ENCODE data around the gene CPT1C. TPM values are rescaled to one million over a fixed set of nuclear protein-coding genes. Genes with fewer than 3 reads are reported as not detected.

CPT1C gene
- total RNA-seq, 2 experiments from 2014 or later: 0.86 to 0.95 TPM

DNA sequence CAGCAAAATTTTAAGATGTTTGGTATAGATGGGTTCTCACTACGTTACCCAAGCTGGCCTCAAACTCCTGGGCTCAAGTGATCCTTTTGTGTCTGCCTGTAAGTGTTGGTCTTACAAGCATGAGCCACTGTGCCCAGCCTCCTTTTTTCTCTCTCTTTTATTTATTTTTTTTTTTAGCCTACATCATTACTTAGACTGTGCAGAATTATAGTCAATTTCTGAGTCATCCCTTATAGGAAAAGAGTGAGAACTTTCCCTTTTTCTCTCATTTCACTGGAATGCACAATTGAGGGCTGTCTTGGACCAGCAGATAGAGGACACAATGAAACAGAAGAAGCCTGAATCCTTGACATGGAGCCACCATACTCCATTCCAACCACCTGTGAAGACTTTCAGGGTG is 58.9 kb downstream of the CPT1C start:
- CTCF ChIA-PET (ENCODE audit: unreplicated experiment): no interaction called here

DNA sequence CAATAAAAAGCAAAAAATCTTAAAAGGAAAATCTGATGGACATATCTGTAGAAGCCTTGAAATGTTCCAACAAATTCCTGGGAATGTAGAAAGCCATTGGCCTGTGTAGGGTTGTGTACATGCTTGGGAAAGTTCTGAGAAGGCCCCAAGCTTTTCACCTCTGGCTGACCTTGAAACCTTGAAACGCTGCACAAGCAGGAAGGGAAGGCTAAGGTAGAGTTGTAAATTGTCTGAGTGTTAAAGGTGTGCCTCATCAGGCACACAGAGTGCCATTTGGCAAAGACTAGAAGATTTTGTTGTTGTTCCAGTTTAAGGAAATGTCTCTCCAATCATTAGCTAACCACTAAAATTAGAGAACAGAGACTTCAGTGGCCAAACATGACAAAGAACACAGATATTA is 61.8 kb downstream of the CPT1C start:
- Histone ChIP-seq H3K9me2 (ENCODE audit: insufficient read depth, low read length) (no peaks in the 10 kb centered on the region), H3K9me3 (ENCODE audit: low read length) (peaks cover 15% of the 10 kb centered on the region; the same call in 1 of the 2 replicates), H3K79me2 (ENCODE audit: insufficient read depth, low read depth, low read length) (no peaks in the 10 kb centered on the region), H3K4me2 (ENCODE audit: low read length) (no peak overlapping the region), H2AFZ (ENCODE audit: low read length) (no peak overlapping the region), H3K36me3 (ENCODE audit: insufficient read depth, low read length) (no peaks in the 10 kb centered on the region), H3K4me3 (ENCODE audit: low read depth, low read length, poor library complexity, severe bottlenecking) (no peak overlapping the region), H4K20me1 (ENCODE audit: insufficient read depth, low read length) (no peaks in the 10 kb centered on the region), H3K27ac (ENCODE audit: low read depth, low read length, poor library complexity, severe bottlenecking) (no peak overlapping the region), H3K4me1 (ENCODE audit: insufficient read depth, low read length, poor library complexity, severe bottlenecking) (no peaks in the 10 kb centered on the region)
- DNase-seq (ENCODE audit: low spot score): no peak
- ChIA-PET POLR2A (interaction anchor here (0.7 to 0.8 kb wide), 2 partner anchors 36 to 352 kb away, joined by 3 read pairs; no protein-coding TSS in a partner anchor), CTCF (ENCODE audit: unreplicated experiment) (no interaction called here)
- intact Hi-C loops (cut with micrococcal nuclease; ENCODE audit: unreplicated experiment): no loop called here
- no peak for TF ChIP-seq EZH2phosphoT487 (IDR thresholded peaks at IDR 0.05; ENCODE audit: borderline replicate concordance, low read depth, low read length)
- TF ChIP-seq, protein P1, sequence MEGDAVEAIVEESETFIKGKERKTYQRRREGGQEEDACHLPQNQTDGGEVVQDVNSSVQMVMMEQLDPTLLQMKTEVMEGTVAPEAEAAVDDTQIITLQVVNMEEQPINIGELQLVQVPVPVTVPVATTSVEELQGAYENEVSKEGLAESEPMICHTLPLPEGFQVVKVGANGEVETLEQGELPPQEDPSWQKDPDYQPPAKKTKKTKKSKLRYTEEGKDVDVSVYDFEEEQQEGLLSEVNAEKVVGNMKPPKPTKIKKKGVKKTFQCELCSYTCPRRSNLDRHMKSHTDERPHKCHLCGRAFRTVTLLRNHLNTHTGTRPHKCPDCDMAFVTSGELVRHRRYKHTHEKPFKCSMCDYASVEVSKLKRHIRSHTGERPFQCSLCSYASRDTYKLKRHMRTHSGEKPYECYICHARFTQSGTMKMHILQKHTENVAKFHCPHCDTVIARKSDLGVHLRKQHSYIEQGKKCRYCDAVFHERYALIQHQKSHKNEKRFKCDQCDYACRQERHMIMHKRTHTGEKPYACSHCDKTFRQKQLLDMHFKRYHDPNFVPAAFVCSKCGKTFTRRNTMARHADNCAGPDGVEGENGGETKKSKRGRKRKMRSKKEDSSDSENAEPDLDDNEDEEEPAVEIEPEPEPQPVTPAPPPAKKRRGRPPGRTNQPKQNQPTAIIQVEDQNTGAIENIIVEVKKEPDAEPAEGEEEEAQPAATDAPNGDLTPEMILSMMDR (conservative IDR thresholded peaks at IDR 0.05; ENCODE audit: low read length): no peak
- no TSS peak for BruUV-seq (replicated peaks)

More for the DNA sequence above, 58.9 kb downstream of the CPT1C start:
- no TSS peak for BruUV-seq (replicated peaks)
- Histone ChIP-seq H4K20me1 (ENCODE audit: insufficient read depth, low read length) (no peaks in the 10 kb centered on the region), H3K27ac (ENCODE audit: low read depth, low read length, poor library complexity, severe bottlenecking) (no peak overlapping the region), H3K9me2 (ENCODE audit: insufficient read depth, low read length) (no peaks in the 10 kb centered on the region), H3K79me2 (ENCODE audit: insufficient read depth, low read depth, low read length) (no peaks in the 10 kb centered on the region), H3K4me3 (ENCODE audit: low read depth, low read length, poor library complexity, severe bottlenecking) (no peak overlapping the region), H3K9me3 (ENCODE audit: low read length) (no peaks in the 10 kb centered on the region), H3K4me2 (ENCODE audit: low read length) (no peak overlapping the region), H3K36me3 (ENCODE audit: insufficient read depth, low read length) (no peaks in the 10 kb centered on the region), H2AFZ (ENCODE audit: low read length) (no peak overlapping the region), H3K4me1 (ENCODE audit: insufficient read depth, low read length, poor library complexity, severe bottlenecking) (no peaks in the 10 kb centered on the region)
- POLR2A ChIA-PET: no interaction called here
- no peak for DNase-seq (ENCODE audit: low spot score)
- TF ChIP-seq, protein P1 (conservative IDR thresholded peaks at IDR 0.05; ENCODE audit: low read length): no peak
- no peak for TF ChIP-seq EZH2phosphoT487 (IDR thresholded peaks at IDR 0.05; ENCODE audit: borderline replicate concordance, low read depth, low read length)
- intact Hi-C loops (cut with micrococcal nuclease; ENCODE audit: unreplicated experiment): no loop called here

DNA sequence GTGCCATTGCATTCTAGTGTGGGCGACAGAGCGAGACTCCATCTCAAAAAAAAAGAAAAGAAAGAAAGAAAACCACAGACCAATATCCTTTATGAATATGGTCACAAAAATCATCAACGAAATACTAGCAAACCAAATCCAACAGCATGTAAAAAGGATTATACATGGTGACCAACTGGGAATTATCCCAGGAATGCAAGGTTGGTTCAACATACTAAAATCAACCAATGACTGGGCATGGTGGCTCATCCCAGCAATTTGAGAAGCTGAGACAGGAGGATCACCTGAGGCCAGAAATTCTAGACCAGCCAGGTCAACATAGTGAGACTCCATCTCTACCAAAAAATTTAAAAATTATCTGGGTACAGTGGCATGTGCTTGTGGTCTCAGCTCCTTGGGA is 65.0 kb downstream of the CPT1C start:
- TF ChIP-seq, protein P1 (conservative IDR thresholded peaks at IDR 0.05; ENCODE audit: low read length): no peak
- no peak for TF ChIP-seq EZH2phosphoT487 (IDR thresholded peaks at IDR 0.05; ENCODE audit: borderline replicate concordance, low read depth, low read length)
- ChIA-PET CTCF (ENCODE audit: unreplicated experiment) (no interaction called here), POLR2A (interaction anchor here (1.0 kb wide), 1 partner anchor 10 kb away, joined by 3 read pairs; no protein-coding TSS in a partner anchor)
- Histone ChIP-seq H3K27ac (ENCODE audit: low read depth, low read length, poor library complexity, severe bottlenecking) (no peak overlapping the region), H3K4me3 (ENCODE audit: low read depth, low read length, poor library complexity, severe bottlenecking) (no peak overlapping the region), H4K20me1 (ENCODE audit: insufficient read depth, low read length) (no peaks in the 10 kb centered on the region), H3K9me3 (ENCODE audit: low read length) (peaks cover 15% of the 10 kb centered on the region; the same call in 1 of the 2 replicates), H3K36me3 (ENCODE audit: insufficient read depth, low read length) (no peaks in the 10 kb centered on the region), H3K4me2 (ENCODE audit: low read length) (no peak overlapping the region), H2AFZ (ENCODE audit: low read length) (no peak overlapping the region), H3K79me2 (ENCODE audit: insufficient read depth, low read depth, low read length) (no peaks in the 10 kb centered on the region), H3K9me2 (ENCODE audit: insufficient read depth, low read length) (no peaks in the 10 kb centered on the region), H3K4me1 (ENCODE audit: insufficient read depth, low read length, poor library complexity, severe bottlenecking) (no peaks in the 10 kb centered on the region)
- no peak for DNase-seq (ENCODE audit: low spot score)
- intact Hi-C loops (cut with micrococcal nuclease; ENCODE audit: unreplicated experiment): no loop called here
- no TSS peak for BruUV-seq (replicated peaks)

All from OCI-LY7 (cell line).